SIG-M5 treated with dmso at 0.1 percent for 504 hours (cell line): Measurements from ENCODE around the gene CHMP5.
A peak's percentile ranks its signal among the peaks of the same experiment; 100 is the strongest.

Experiments
- DNase-seq: peaks from one replicate; lab custom pipeline; 2025; ENCODE audit not compliant: unreplicated experiment; lab: John Stamatoyannopoulos, UW

The CHMP5 gene

DNA sequence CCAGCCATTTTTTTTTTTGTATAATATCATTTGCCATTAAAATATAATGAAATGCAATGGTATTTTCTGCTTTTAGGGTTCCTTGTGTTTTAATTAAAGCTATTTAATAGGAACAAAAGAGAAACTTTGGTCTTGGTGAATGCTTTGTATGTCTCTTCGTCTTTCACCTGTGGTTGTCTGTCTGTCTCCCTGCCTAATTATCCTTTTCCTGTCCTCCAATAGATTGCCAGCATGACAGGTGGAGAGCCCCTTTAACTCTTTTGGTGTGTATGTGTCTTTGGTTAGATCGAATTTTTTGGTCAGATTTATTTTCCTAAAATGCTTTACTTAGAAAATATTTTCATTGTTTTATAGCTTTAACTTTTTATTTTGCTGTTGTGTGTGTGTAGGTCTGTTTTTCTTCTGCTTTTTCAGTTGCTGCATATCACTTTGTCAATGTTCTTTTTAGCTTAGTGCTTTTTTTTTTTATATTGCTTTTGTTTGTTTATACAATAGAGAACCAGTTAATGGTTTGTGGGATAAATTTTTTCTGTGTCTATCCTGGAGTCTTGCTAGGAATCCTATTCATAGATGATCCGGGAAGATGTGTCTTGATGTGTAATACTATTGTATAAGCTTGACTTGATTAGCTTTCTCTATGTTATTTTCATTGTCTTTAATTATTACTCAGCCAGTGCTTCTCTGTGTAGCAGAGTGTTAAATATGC lies 8.6 kb downstream of the CHMP5 start:
- DNase-seq = no peak

DNA sequence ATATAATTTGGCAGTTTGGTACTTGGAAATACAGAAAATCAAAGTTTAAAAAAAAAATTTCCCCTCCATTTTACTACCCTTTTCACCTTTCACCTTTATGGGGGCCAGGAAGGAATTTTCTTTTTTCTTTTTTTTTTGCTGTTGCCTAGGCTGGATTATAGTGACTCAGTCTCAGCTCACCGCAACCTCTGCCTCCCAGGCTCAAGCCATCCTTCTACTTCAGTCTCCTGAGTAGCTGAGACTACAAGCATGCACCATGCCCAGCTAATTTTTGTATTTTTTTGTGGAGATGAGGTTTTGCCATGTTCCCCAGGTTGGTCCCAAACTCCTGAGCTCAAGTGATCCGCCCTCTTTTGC lies 9.1 kb downstream of the CHMP5 start:
- DNase-seq = no peak

- no peak for DNase-seq
These were observed 12.6 kb downstream of the CHMP5 start for GRCh38 chr9:33277484-33277883.

GRCh38 chr9:33285502-33285901 lies 20.7 kb downstream of the CHMP5 start:
- DNase-seq = no peak

DNA sequence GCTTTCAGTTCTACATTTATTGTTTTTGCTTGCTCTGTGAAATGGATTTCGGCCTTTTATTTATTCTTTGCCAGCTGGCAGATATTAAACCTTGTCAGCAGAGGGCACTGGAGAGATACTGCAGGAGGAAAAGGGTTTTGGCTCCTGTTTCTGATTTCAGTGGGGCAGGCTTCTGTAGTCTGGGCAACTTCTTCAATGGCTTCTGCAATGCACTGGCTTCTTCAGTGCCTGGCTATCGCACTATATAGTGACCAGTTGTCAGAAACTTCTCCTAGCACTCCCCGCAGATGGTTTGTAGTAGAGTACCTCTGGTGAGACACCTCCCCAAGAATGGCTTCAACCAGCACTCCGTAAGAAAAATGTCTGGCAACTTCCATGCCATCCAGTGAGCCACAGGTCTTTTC lies 22.2 kb downstream of the CHMP5 start:
- DNase-seq = peak; percentile 80

DNA sequence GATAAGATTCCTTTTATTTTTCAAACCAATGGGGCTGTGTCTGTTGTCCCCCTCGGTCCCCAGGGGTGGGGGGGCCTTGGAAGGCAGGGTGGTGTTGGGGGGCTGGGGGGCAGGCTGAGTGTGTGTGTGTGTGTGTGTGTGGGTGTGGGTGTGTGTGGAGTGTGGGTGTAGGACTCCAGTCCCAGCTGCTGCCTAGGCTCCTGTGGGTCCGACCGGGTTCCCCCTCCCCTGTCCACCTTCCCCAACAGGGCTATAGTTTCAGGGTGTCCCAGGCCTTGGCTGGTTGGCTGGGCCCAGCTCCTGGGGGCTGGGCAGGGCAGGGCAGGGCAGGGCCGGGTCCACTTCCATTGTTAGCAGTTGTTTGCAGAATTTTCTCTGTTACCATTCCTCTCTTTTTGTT lies 23.4 kb downstream of the CHMP5 start:
- no peak for DNase-seq

DNA sequence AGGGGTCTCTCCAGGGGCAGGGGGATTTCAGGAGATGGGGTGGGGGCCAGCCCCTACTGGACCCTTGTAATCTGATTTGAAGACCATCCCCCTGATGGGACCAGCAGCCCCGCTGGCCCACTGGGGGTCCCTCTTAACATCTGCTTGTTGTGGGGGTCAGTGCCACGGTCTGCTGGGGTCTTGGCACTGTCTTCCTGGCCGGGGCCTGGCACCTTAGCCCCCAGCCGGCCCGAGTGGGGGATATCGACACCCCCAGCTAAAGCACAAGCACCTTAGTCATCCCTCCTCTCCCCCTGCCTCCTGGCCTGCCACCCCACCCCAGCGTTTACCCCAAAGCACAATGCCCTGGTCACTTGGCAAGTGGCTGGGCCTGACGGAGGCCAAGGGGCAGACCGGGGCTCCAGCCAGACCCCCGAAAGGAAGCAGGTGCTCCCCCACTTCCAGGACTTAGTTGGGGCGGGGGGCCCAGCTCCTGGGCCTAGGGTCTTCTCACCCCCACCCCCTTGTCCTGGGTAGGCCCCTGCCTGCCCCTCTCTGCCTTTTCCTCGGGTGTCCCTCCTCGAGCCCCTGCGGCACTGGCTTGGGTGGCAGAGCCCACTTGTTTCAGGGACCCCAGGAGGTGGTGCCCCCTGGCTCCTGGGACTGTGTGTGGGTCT lies 24.1 kb downstream of the CHMP5 start:
- DNase-seq = no peak

- DNase-seq = no peak
These were observed 24.6 kb downstream of the CHMP5 start for GRCh38 chr9:33289496-33289895.

GRCh38 chr9:33289936-33290246 lies 25.0 kb downstream of the CHMP5 start:
- DNase-seq = no peak

DNA sequence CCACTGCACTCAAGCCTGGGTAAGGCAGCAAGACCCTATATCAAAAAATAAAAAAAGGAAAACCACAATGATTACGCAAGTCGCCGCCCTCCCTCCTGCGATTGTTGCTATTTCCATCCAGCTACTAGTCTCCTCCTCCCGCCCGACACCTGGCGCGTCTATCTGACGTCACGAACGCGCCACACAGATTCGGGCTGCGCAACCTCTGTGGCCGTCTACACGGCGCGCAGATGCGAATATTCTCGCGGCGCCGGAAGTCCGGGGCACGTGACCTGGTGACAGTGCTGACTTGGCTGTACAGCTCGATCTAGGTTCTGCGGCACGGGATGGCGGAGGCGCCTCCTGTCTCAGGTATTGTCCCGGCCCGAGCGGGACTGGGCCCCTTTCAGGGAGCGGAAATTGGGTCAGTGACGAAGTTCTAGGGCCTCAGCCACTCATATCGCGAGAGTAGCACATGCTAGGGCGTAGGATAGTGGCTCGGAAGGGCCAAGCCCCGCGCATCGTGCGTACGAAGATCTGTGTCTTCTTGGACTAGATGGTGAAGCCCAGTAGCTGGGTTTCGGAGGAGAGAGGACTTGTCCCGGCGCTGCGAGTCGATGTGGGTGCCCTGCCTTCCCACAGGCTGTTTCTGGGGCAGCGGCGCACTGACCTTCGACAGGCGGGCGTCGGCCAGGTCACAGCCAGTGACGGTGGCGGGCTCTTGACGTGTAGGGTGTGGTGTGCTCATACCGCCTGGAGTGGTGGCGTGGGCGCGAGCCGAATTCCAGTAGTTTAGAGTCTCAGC lies 25.6 kb downstream of the CHMP5 start, which contains the start of gene NFX1:
Gene NFX1, plus strand, starts transcription at position 270 of the 784 bp plus-strand sequence. Its CDS starts 57 bp downstream, at position 327.
- DNase-seq = peak; percentile 98

GRCh38 chr9:33291031-33291397 lies 26.2 kb downstream of the CHMP5 start:
- DNase-seq = no peak

DNA sequence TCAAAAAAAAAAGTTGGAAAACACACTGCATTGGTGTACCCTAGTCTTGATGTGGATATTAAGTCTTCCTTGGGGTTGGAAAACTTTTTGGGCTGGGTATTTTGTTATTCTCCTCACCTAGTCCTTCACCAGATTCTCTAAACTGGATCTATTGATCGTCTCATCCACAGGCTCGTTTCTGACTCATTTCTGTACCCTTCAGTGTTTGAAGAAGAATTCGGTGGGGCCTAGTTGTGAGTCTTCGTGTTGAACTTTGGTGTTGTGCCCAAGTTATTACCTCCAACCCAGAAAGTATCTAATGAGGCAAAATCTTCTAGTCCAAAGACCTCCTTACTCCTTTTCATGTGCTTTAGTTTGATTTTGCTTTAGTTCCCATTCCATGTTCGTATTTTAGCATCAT lies 27.1 kb downstream of the CHMP5 start:
- DNase-seq = no peak

GRCh38 chr9:33293782-33294181 lies 28.9 kb downstream of the CHMP5 start:
- DNase-seq = no peak

DNA sequence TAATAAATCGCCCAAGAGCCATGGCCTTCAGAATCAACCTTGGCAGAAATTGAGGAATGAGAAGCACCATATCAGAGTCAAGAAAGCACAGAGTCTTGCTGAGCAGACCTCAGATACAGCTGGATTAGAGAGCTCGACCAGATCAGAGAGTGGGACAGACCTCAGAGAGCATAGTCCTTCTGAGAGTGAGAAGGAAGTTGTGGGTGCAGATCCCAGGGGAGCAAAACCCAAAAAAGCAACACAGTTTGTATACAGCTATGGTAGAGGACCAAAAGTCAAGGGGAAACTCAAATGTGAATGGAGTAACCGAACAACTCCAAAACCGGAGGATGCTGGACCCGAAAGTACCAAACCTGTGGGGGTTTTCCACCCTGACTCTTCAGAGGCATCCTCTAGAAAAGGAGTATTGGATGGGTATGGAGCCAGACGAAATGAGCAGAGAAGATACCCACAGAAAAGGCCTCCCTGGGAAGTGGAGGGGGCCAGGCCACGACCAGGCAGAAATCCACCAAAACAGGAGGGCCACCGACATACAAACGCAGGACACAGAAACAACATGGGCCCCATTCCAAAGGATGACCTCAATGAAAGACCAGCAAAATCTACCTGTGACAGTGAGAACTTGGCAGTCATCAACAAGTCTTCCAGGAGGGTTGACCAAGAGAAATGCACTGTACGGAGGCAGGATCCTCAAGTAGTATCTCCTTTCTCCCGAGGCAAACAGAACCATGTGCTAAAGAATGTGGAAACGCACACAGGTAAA lies 30.0 kb downstream of the CHMP5 start:
- no peak for DNase-seq

DNA sequence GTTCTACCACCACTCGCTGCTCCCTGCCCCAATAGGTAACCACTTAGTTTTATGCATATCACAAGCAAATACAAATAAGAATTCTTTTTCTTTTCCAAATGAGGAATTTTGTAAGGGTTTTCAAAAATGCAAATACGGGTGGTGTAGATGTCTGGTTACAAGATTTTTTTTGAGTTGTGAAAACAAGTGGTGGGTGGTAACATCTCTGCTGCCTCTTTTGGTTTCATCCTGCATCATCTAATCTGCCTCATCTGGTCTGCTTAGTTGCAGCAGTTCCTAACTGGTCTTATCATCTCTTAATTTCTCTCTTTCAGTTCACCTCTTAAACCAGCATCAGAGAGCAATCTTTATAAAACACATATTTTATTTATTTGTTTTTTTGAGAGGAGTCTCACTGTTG lies 30.7 kb downstream of the CHMP5 start:
- no peak for DNase-seq

DNA sequence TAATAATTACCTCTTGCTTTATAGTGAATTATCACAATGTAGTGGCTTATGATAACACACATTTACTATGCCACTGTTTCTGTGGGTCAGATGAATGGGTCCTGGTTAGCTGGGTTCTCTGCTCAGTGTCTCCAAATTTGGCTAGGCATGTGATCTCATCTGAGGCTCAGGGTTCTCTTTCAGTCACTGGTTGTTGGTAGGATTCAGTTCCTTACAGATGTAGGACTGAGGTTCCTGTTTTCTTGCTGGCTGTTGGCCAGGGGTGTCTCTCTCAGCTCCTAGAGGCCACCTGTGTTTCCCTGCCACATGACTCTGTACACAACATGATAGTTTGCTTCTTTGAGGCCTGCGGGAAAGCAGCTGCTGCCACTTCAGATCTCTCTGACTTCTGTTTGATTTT lies 32.6 kb downstream of the CHMP5 start:
- DNase-seq = peak; percentile 93

- no peak for DNase-seq
These were observed 35.7 kb downstream of the CHMP5 start for GRCh38 chr9:33300546-33300945.

- peak; percentile 50 for DNase-seq
These were observed 39.5 kb downstream of the CHMP5 start for GRCh38 chr9:33304362-33304761.

- DNase-seq = no peak
These were observed 41.2 kb downstream of the CHMP5 start for GRCh38 chr9:33306037-33306436.

DNA sequence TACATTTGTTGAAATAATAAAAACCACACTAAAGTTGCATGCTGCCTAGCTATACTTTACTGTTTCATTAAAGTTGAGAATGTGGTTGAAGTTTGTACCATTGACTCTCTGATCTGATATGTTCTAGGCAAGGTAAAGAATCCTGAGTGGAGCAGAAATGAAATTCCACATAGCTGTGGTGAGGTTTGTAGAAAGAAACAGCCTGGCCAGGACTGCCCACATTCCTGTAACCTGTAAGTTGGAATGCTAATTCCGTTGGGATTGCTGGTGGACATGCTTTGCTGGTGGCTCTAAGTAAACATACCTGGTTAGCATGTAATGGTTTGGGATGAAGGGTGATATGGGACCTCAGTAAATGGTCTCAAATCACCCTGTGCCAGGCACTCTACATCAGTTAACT lies 42.2 kb downstream of the CHMP5 start:
- DNase-seq = no peak

GRCh38 chr9:33309903-33310302 lies 45.1 kb downstream of the CHMP5 start:
- DNase-seq = no peak

- DNase-seq = no peak
These were observed 45.9 kb downstream of the CHMP5 start for GRCh38 chr9:33310748-33311147.
